ENCODE measurements around the gene ARPC1A. TPM values are rescaled to one million over a fixed set of nuclear protein-coding genes. Genes with fewer than 3 reads are reported as not detected.

ARPC1A gene
- total RNA-seq, 4 donors from 2014 or later: 76.5 to 118 (median 103) TPM

GRCh38 chr7:99399597-99399996 is 73.9 kb downstream of the ARPC1A start:
- intact Hi-C loops (cut with DNase I; ENCODE audit: low total_unique reads): no loop called here
- no peaks in the 10 kb centered on the region for H3K9me3 ChIP-seq
- no peak for DNase-seq
- no peaks in the 10 kb centered on the region for H3K27me3 ChIP-seq
- peaks cover 0 to 1% of the 10 kb centered on the region in 2 donors for H3K4me1 ChIP-seq
- H3K4me3 ChIP-seq: no peak overlapping the region
- H3K36me3 ChIP-seq: no peaks in the 10 kb centered on the region
- no peak overlapping the region for H3K27ac ChIP-seq
- TF ChIP-seq, protein P1, sequence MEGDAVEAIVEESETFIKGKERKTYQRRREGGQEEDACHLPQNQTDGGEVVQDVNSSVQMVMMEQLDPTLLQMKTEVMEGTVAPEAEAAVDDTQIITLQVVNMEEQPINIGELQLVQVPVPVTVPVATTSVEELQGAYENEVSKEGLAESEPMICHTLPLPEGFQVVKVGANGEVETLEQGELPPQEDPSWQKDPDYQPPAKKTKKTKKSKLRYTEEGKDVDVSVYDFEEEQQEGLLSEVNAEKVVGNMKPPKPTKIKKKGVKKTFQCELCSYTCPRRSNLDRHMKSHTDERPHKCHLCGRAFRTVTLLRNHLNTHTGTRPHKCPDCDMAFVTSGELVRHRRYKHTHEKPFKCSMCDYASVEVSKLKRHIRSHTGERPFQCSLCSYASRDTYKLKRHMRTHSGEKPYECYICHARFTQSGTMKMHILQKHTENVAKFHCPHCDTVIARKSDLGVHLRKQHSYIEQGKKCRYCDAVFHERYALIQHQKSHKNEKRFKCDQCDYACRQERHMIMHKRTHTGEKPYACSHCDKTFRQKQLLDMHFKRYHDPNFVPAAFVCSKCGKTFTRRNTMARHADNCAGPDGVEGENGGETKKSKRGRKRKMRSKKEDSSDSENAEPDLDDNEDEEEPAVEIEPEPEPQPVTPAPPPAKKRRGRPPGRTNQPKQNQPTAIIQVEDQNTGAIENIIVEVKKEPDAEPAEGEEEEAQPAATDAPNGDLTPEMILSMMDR (IDR thresholded peaks at IDR 0.05): no peak
- no peak for TF ChIP-seq POLR2A (IDR thresholded peaks at IDR 0.05)

- intact Hi-C loops (cut with DNase I; ENCODE audit: low total_unique reads): no loop called here
- H3K36me3 ChIP-seq: no peaks in the 10 kb centered on the region
These were observed 77.2 kb downstream of the ARPC1A start for GRCh38 chr7:99402854-99403253.

GRCh38 chr7:99403764-99404163 is 78.1 kb downstream of the ARPC1A start:
- H3K36me3 ChIP-seq: no peaks in the 10 kb centered on the region
- H3K4me3 ChIP-seq: no peak overlapping the region
- H3K27ac ChIP-seq: no peak overlapping the region
- H3K4me1 ChIP-seq: peaks cover 3 to 15% of the 10 kb centered on the region in 2 donors
- no peak for DNase-seq
- H3K27me3 ChIP-seq: no peaks in the 10 kb centered on the region
- no peak for TF ChIP-seq POLR2A (IDR thresholded peaks at IDR 0.05)
- TF ChIP-seq, protein P1 (IDR thresholded peaks at IDR 0.05): no peak
- intact Hi-C loops (cut with DNase I; ENCODE audit: low total_unique reads): no loop called here
- no peaks in the 10 kb centered on the region for H3K9me3 ChIP-seq

More at GRCh38 chr7:99402854-99403253, 77.2 kb downstream of the ARPC1A start:
- DNase-seq: no peak
- H3K4me3 ChIP-seq: no peak overlapping the region
- no peaks in the 10 kb centered on the region for H3K9me3 ChIP-seq
- H3K27me3 ChIP-seq: no peaks in the 10 kb centered on the region
- peaks cover 3 to 15% of the 10 kb centered on the region in 2 donors for H3K4me1 ChIP-seq
- TF ChIP-seq, protein P1 (IDR thresholded peaks at IDR 0.05): no peak
- TF ChIP-seq POLR2A (IDR thresholded peaks at IDR 0.05): no peak
- no peak overlapping the region for H3K27ac ChIP-seq

DNA sequence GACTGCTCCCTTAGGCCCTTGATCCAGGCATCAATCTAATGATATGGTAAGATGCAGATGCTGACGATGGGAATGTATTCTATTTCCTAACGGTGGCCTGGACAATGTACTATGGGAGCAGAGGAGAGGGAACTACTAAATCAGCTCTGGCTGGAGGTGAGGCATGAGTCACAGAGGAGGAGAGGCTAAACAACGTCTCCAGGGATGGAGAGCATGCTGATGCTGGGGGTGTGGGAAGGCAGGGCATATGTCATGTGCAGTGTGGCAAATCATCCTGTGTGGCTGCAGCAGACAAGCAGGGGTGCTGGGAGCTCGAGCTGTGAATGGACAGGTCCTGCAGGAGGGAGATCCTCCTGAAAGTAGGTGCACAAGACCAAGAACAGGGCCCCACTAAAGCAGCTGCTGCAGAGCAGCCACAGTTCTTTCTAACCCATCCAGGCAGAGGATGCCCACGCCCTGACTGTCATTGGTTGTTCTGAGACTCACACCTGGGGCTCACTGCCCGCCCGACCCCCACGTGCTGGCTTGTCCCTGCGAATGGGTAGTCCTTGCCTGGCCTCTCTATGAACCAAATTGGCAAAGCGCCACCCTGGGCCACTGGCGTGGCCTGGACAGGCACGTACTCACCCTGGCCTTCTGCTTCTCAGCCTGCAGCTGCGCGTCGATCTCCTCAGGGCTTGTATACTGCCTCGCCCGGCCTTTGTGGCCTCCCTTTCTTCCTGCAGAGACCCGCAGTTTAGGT is 78.7 kb downstream of the ARPC1A start:
- intact Hi-C loops (cut with DNase I; ENCODE audit: low total_unique reads): no loop called here
- no peak overlapping the region for H3K4me3 ChIP-seq
- H3K9me3 ChIP-seq: no peaks in the 10 kb centered on the region
- TF ChIP-seq, protein P1 (IDR thresholded peaks at IDR 0.05): no peak
- TF ChIP-seq POLR2A (IDR thresholded peaks at IDR 0.05): no peak
- DNase-seq: no peak
- no peaks in the 10 kb centered on the region for H3K27me3 ChIP-seq
- no peaks in the 10 kb centered on the region for H3K36me3 ChIP-seq
- peaks cover 3 to 15% of the 10 kb centered on the region in 2 donors for H3K4me1 ChIP-seq
- no peak overlapping the region for H3K27ac ChIP-seq

DNA sequence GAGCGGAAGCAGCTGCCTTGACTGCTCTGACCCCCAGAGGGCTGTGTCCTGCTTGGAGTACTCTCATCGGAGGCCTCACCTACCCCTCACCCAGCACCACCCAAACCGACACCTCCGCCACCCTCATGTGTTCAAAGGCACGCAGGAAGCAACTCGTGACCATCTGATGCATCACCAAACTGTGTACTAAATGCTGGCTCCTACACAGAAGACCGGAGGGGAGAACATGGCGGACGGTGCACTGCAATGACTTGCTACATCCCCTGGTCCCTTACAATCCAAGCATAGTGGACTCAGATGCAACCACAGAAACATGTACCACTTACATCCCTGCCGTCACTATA is 79.3 kb downstream of the ARPC1A start:
- no peak overlapping the region for H3K27ac ChIP-seq
- no peak overlapping the region for H3K4me3 ChIP-seq
- DNase-seq: no peak
- TF ChIP-seq, protein P1 (IDR thresholded peaks at IDR 0.05): no peak
- TF ChIP-seq POLR2A (IDR thresholded peaks at IDR 0.05): no peak
- H3K4me1 ChIP-seq: peaks cover 3 to 20% of the 10 kb centered on the region in 2 donors
- intact Hi-C loops (cut with DNase I; ENCODE audit: low total_unique reads): no loop called here
- no peaks in the 10 kb centered on the region for H3K36me3 ChIP-seq
- H3K27me3 ChIP-seq: no peaks in the 10 kb centered on the region
- no peaks in the 10 kb centered on the region for H3K9me3 ChIP-seq
